Colonic mucosa (tissue), 4 donors: Measurements from ENCODE around the gene CEP78. TPM values are rescaled to one million over a fixed set of nuclear protein-coding genes. Genes with fewer than 3 reads are reported as not detected.
A peak's percentile ranks its signal among the peaks of the same experiment; 100 is the strongest.

Experiments used
- DNase-seq: peaks from one replicate; pipeline ENCODE4 v3.0.0-alpha.2; 2020
- H3K27ac ChIP-seq: fragments of 200-600 bp; one replicate; pipeline ENCODE4 v1.8.0; 2021
- H3K27me3 ChIP-seq: fragments of 200-600 bp; one replicate; pipeline ENCODE4 v1.8.0; 2021
- H3K36me3 ChIP-seq: fragments of 200-600 bp; one replicate; pipeline ENCODE4 v1.8.0; 2021
- H3K4me1 ChIP-seq: fragments of 200-600 bp; one replicate; pipeline ENCODE4 v1.8.0; 2021; ENCODE audit warnings: mild to moderate bottlenecking
- H3K4me3 ChIP-seq: fragments of 200-600 bp; one replicate; pipeline ENCODE4 v1.8.0; 2021
- H3K9ac ChIP-seq, 2 donors: one replicate each; pipeline ENCODE4 v1.7.0; 2013; ENCODE audit warnings: control low read depth in 2 of 2, low read depth in 2 of 2, low read length in 2 of 2
- H3K9me3 ChIP-seq: fragments of 200-600 bp; one replicate; pipeline ENCODE4 v1.8.0; 2021
- intact Hi-C: fragments of 100-400 bp; cut with DNase I; formaldehyde crosslinking; loops from one replicate; pipeline ENCODE4 v1.14.1; 2022
- total RNA-seq, 2 donors: library from RNA; stranded (reverse); fragmentation: NEBNext Ultra II Directional in 1 of 2; extraction: Animal tissue kit (Norgen Biotek cat#: 25700) in 1 of 2; gene quantifications; one replicate each; pipeline ENCODE4 v1.2.1, GENCODE V29; 2021
- TF ChIP-seq, protein P1 (sequence below): fragments of 200-600 bp; IDR thresholded peaks from one replicate; pipeline ENCODE4 v1.8.0; 2022; ENCODE audit warnings: antibody characterized with exemption, mild to moderate bottlenecking
- donor health status: healthy.
- donor health status: DM: no; HTN: no; CAD: no.
- donor health status: DM: no; HTN: no; CAD: no.

Gene CEP78
- total RNA-seq, 2 donors from 2014 or later, result 10.6 to 42.5 TPM

DNA sequence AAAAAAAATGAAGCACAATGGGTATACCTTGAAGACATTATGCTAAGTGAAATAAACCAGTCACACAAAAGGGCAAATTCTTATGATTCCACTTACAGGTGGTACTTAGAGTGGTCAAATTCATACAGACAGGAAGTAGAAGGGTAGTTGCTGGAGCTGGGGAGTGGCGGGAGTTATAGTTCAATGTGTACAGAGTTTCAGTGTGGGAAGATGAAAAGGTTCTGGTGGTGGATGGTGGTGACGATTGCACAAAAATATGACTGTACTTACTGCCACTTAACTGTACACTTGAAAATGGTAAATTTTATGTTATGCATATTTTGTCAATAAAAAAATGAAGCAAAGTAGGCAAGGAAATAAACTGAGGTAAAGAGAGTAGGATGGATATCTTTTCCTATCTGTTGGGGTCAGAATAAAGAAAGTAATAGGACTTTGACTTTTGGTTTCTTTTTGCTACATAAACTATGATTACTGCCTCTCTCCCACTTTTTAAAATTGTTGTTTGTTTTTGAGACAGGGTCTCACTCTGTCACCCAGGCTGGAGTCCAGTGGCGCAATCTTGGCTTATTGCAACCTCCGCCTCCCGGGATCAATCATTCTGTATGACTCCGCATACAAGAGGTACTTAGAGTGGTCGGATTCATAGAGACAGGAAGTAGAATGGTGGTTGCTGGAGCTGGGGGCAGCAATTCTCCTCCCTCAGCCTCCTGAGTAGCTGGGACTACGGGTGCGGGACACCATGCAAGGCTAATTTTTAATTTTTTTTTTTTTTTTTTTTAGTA, 57.0 kb downstream of the CEP78 start:
- Histone ChIP-seq H3K9me3 (no peaks in the 10 kb centered on the region), H3K27me3 (no peaks in the 10 kb centered on the region), H3K27ac (no peak overlapping the region), H3K4me1 (peaks cover 14% of the 10 kb centered on the region), H3K4me3 (no peak overlapping the region), H3K9ac (no peak overlapping the region), H3K36me3 (no peaks in the 10 kb centered on the region)
- TF ChIP-seq, protein P1, sequence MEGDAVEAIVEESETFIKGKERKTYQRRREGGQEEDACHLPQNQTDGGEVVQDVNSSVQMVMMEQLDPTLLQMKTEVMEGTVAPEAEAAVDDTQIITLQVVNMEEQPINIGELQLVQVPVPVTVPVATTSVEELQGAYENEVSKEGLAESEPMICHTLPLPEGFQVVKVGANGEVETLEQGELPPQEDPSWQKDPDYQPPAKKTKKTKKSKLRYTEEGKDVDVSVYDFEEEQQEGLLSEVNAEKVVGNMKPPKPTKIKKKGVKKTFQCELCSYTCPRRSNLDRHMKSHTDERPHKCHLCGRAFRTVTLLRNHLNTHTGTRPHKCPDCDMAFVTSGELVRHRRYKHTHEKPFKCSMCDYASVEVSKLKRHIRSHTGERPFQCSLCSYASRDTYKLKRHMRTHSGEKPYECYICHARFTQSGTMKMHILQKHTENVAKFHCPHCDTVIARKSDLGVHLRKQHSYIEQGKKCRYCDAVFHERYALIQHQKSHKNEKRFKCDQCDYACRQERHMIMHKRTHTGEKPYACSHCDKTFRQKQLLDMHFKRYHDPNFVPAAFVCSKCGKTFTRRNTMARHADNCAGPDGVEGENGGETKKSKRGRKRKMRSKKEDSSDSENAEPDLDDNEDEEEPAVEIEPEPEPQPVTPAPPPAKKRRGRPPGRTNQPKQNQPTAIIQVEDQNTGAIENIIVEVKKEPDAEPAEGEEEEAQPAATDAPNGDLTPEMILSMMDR, result no peak
- intact Hi-C loops, result no loop called here
- DNase-seq, result no peak

DNA sequence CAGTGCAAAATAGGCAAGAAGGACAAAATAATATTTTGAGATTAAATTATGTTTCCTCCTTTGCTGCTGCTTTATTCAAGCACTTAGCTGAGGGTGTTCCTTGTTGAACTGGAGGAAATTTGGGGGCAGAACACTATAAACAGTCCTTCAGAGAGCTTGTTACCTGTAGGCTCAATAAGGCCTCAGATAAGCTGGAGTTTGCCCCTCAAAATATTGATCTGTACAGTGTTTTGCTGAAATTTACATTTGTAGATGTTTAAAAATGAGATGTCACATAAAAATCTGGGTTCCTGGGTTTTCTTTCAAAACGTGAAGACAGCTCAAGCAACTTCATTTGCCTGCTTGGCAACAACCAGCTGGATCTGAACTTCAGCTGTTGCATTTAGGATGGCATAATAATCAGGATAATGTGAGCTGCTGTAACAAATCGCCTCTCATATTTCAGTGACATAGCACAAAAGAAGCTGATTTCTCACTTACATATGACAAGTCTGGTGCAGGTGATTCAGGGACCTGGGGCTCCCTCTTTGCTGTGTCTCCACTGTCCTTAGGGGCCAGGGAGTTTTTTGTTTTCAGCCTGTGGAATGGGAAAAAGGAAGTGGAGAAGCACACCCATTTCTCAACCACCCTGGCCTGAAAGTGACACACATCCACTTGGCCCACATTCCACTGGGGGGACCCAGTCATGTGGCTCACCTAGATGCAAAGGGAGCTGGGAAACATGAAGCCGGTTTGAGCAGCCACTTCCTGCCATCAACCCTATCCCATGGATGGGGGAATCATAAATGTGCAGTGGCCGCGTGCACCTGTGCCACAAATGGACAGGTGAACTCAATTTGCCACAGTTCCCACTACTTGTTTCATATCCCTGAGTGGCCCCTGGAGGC, 58.7 kb downstream of the CEP78 start:
- Histone ChIP-seq H3K4me3 (no peak overlapping the region), H3K27ac (no peak overlapping the region), H3K4me1 (peaks cover 19% of the 10 kb centered on the region), H3K27me3 (no peaks in the 10 kb centered on the region), H3K9me3 (no peaks in the 10 kb centered on the region), H3K9ac (no peak overlapping the region), H3K36me3 (no peaks in the 10 kb centered on the region)
- DNase-seq, result no peak
- intact Hi-C loops, result no loop called here
- TF ChIP-seq, protein P1, result no peak

DNA sequence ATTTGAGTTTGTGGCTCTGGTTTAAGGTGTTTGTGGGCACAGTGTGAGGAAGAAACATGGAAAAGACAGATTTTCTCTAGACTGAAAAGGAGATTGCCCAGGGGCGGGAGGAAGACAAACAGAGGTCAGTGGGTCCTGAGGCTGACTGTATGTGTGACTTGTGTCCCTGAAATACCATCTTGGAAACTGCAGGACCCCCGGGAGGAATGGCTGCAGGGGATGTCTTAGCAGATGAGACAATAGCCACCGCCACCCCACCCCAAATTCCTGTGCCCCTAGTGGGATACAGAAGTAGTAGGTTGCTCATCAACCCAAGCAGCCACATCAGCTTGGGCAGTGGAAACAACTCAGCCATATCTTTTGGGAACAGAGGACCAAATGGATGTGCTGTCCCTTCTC, 59.3 kb downstream of the CEP78 start:
- H3K27ac ChIP-seq, result no peak overlapping the region
- H3K27me3 ChIP-seq, result no peaks in the 10 kb centered on the region
- TF ChIP-seq, protein P1, result no peak
- H3K9me3 ChIP-seq, result no peaks in the 10 kb centered on the region
- intact Hi-C loops, result no loop called here
- H3K4me3 ChIP-seq, result no peak overlapping the region
- H3K36me3 ChIP-seq, result no peaks in the 10 kb centered on the region
- peaks cover 19% of the 10 kb centered on the region for H3K4me1 ChIP-seq
- no peak for DNase-seq
- no peak overlapping the region for H3K9ac ChIP-seq

DNA sequence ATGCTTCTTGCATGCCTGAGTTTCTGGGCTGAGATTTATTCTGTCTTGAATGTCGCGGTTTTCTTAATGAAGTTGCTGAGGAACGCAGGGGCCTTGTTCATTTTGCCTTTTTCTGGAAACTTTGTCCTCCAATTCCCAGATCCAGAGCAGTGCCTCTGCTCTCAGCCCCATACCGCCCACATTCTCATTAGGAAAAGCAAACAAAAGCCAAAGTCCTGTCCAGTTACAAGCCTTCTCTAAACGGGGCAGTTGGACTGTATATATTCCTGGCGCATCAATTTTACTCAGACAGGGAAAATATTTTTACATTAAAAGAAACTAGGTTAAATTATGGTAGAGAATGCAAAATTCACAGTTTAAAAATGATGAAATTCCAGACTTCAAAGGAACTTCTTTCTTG, 59.9 kb downstream of the CEP78 start:
- intact Hi-C loops, result no loop called here
- TF ChIP-seq, protein P1, result no peak
- Histone ChIP-seq H3K36me3 (no peaks in the 10 kb centered on the region), H3K9ac (no peak overlapping the region), H3K9me3 (no peaks in the 10 kb centered on the region), H3K27me3 (no peaks in the 10 kb centered on the region), H3K4me1 (peaks cover 19% of the 10 kb centered on the region), H3K27ac (no peak overlapping the region), H3K4me3 (peak overlapping the region; percentile 68)
- no peak for DNase-seq

DNA sequence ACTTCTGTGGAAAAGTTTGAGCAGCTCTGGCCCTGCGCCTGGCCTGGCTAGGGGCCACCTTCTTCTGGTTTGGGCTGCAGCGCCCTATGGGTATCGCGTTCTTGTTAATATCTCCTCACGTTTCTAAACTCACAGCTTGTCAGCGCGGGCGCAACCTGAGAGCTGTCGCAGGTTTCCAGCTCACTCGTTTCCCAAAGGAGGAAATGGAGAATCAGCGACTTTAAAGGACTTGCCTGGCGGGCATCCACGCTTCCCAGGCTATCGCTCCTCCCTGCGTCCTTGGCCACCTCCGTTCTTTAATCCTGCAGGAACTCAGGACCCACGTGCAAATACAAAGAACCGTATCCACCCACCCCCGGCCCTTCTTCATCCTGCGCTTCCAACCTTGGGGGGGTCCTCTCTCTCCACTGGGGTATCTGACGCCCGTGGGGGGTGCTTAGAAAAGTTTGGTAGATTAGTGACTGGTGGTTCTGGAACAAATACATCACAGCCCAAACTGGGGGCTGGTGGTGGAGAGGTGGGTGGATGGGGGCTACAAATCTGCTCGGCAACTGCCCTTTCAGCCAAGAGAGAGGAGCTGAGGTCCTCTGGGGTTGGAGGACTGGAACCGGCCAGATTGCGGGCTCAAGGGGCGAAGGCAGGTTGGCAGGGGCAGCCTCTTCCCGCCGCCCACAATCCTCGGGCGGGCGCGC, 60.5 kb downstream of the CEP78 start:
- H3K4me1 ChIP-seq, result peaks cover 19% of the 10 kb centered on the region
- peak; percentile 50 for DNase-seq
- TF ChIP-seq, protein P1, result no peak
- H3K9me3 ChIP-seq, result no peaks in the 10 kb centered on the region
- H3K36me3 ChIP-seq, result no peaks in the 10 kb centered on the region
- H3K27ac ChIP-seq, result no peak overlapping the region
- H3K27me3 ChIP-seq, result no peaks in the 10 kb centered on the region
- peak overlapping the region in 1 of 2 donors; percentile 51 for H3K9ac ChIP-seq
- intact Hi-C loops, result no loop called here
- H3K4me3 ChIP-seq, result peak overlapping the region; percentile 68
